Measurements from ENCODE around the gene AMDHD2. TPM values are rescaled to one million over a fixed set of nuclear protein-coding genes. Genes with fewer than 3 reads are reported as not detected.

Gene AMDHD2
- total and polyA plus RNA-seq, 9 donors, result 0.47 to 28.7 (median 25.6) TPM

DNA sequence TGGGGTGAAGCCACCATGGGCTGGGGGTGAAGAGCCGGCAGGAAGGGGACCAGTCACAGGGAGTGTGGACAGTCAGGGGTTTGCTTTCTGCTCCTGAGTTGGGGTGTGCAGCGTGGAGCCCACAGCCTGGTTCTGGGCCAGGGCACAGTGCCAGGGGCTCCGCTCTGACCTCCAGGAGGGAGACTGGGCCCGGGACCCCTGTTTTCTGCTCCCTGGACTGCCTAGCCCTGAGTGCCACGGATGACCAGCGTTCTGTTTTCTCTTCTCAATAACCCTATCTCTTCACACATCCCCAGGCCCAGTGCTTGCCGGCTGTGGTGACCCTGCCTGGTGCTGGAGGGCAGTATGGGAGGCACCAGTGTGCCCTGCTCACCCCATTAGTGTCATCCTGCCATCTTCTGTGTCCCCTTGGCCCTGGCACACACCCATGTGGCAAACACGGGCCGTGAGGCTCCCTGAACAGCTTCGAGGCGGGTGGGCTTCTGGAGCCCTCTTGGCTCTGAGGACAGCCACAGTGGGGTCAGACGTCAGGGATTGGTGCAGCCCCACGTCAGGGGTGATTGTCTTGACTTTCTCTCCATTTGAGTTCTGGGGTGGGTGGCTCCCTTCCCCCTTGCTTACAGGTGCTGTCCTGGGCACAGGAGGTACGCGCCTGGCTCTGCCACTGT, 9.9 kb downstream of the AMDHD2 start:
- no peaks in the 10 kb centered on the region for H3K36me3 ChIP-seq
- TF ChIP-seq, protein P1, sequence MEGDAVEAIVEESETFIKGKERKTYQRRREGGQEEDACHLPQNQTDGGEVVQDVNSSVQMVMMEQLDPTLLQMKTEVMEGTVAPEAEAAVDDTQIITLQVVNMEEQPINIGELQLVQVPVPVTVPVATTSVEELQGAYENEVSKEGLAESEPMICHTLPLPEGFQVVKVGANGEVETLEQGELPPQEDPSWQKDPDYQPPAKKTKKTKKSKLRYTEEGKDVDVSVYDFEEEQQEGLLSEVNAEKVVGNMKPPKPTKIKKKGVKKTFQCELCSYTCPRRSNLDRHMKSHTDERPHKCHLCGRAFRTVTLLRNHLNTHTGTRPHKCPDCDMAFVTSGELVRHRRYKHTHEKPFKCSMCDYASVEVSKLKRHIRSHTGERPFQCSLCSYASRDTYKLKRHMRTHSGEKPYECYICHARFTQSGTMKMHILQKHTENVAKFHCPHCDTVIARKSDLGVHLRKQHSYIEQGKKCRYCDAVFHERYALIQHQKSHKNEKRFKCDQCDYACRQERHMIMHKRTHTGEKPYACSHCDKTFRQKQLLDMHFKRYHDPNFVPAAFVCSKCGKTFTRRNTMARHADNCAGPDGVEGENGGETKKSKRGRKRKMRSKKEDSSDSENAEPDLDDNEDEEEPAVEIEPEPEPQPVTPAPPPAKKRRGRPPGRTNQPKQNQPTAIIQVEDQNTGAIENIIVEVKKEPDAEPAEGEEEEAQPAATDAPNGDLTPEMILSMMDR (IDR thresholded peaks at IDR 0.05), result no peak
- no peak for TF ChIP-seq POLR2A (IDR thresholded peaks at IDR 0.05)
- no peak for TF ChIP-seq EP300 (IDR thresholded peaks at IDR 0.05)
- no peak overlapping the region for H3K4me3 ChIP-seq
- H3K27me3 ChIP-seq, result no peaks in the 10 kb centered on the region
- H3K27ac ChIP-seq, result no peak overlapping the region
- 83 to 85% (median 84%) methylated on average over 15 of the region's 15 CpGs for WGBS, 3 donors
- H3K9me3 ChIP-seq, result no peaks in the 10 kb centered on the region
- H3K4me1 ChIP-seq (ENCODE audit: insufficient read depth), result peaks cover 2% of the 10 kb centered on the region
- intact Hi-C loops (cut with DNase I), result no loop called here
- peak in 2 of 5 donors; percentile 54 to 57 for DNase-seq

GRCh38 chr16:2530629-2531318, 10.6 kb downstream of the AMDHD2 start:
- no peaks in the 10 kb centered on the region for H3K9me3 ChIP-seq
- DNase-seq, result peak in 3 of 5 donors; percentile 31 to 55 (median 49)
- H3K4me1 ChIP-seq (ENCODE audit: insufficient read depth), result peaks cover 2% of the 10 kb centered on the region
- no peak overlapping the region for H3K4me3 ChIP-seq
- H3K27me3 ChIP-seq, result no peaks in the 10 kb centered on the region
- H3K27ac ChIP-seq, result peak overlapping the region; percentile 76 to 88
- intact Hi-C loops (cut with DNase I), result no loop called here
- no peak for TF ChIP-seq EP300 (IDR thresholded peaks at IDR 0.05)
- TF ChIP-seq POLR2A (IDR thresholded peaks at IDR 0.05), result no peak
- TF ChIP-seq, protein P1 (IDR thresholded peaks at IDR 0.05), result no peak
- 81 to 85% (median 83%) methylated on average over 14 of the region's 14 CpGs for WGBS, 3 donors
- H3K36me3 ChIP-seq, result no peaks in the 10 kb centered on the region

- TF ChIP-seq, protein P1 (IDR thresholded peaks at IDR 0.05), result no peak
- no peak for TF ChIP-seq POLR2A (IDR thresholded peaks at IDR 0.05)
- TF ChIP-seq EP300 (IDR thresholded peaks at IDR 0.05), result no peak
- Histone ChIP-seq H3K4me3 (peak within 1 kb of the TSS; percentile 54), H3K27me3 (no peaks in the 10 kb centered on the region), H3K4me1 (ENCODE audit: insufficient read depth) (peaks cover 2% of the 10 kb centered on the region), H3K27ac (peak within 1 kb of the TSS; percentile 88 to 90), H3K9me3 (no peaks in the 10 kb centered on the region), H3K36me3 (no peaks in the 10 kb centered on the region)
- no peak for DNase-seq
- 10 to 13% (median 12%) methylated on average over 11 of the region's 11 CpGs for WGBS, 3 donors
- intact Hi-C loops (cut with DNase I), result no loop called here
These were observed 11.2 kb downstream of the AMDHD2 start, which contains the start of gene CEMP1 for GRCh38 chr16:2531371-2531695. Gene CEMP1, minus strand, starts transcription at chr16:2531408. Its CDS starts 335 bp downstream, at chr16:2531073.

GRCh38 chr16:2531696-2532493, 11.7 kb downstream of the AMDHD2 start:
- H3K4me1 ChIP-seq (ENCODE audit: insufficient read depth), result peaks cover 3% of the 10 kb centered on the region
- peak; percentile 98 to 99 (median 98) for DNase-seq
- TF ChIP-seq, protein P1 (IDR thresholded peaks at IDR 0.05), result no peak
- TF ChIP-seq POLR2A (IDR thresholded peaks at IDR 0.05) (peak; percentile 66), EP300 (IDR thresholded peaks at IDR 0.05) (peak; percentile 37)
- H3K36me3 ChIP-seq, result no peaks in the 10 kb centered on the region
- peak overlapping the region; percentile 88 to 90 for H3K27ac ChIP-seq
- intact Hi-C loops (cut with DNase I), result no loop called here
- H3K4me3 ChIP-seq, result peak overlapping the region; percentile 54
- H3K9me3 ChIP-seq, result no peaks in the 10 kb centered on the region
- 0 to 1% (median 0%) methylated on average over 71 to 84 of the region's 84 CpGs for WGBS, 3 donors
- H3K27me3 ChIP-seq, result no peaks in the 10 kb centered on the region

All from ovary (tissue), 9 donors.